Endothelial cell (in vitro differentiated cells): Measurements from ENCODE around the gene PAAF1. TPM values are rescaled to one million over a fixed set of nuclear protein-coding genes. Genes with fewer than 3 reads are reported as not detected.

Experiments used
- DNase-seq: peaks from one replicate; pipeline ENCODE4 v3.0.0; 2021; ENCODE audit warnings: low spot score
- H3K27ac Mint-ChIP-seq: one replicate; pipeline ENCODE4 v1.8.0; 2021; ENCODE audit warnings: mixed read lengths, inconsistent platforms; ENCODE audit not compliant: unreplicated experiment
- H3K27me3 Mint-ChIP-seq: one replicate; pipeline ENCODE4 v1.8.0; 2021; ENCODE audit warnings: mild to moderate bottlenecking, moderate library complexity, mixed read lengths, inconsistent platforms; ENCODE audit not compliant: unreplicated experiment
- H3K36me3 Mint-ChIP-seq: one replicate; pipeline ENCODE4 v1.8.0; 2021; ENCODE audit warnings: mild to moderate bottlenecking, low read depth, mixed read lengths, inconsistent platforms; ENCODE audit not compliant: unreplicated experiment
- H3K4me1 Mint-ChIP-seq: one replicate; pipeline ENCODE4 v1.8.0; 2021; ENCODE audit warnings: mild to moderate bottlenecking, mixed read lengths, inconsistent platforms; ENCODE audit not compliant: unreplicated experiment
- H3K4me3 Mint-ChIP-seq: one replicate; pipeline ENCODE4 v1.8.0; 2021; ENCODE audit warnings: mild to moderate bottlenecking, mixed read lengths, inconsistent platforms; ENCODE audit not compliant: unreplicated experiment
- H3K9me3 Mint-ChIP-seq: one replicate; pipeline ENCODE4 v1.8.0; 2021; ENCODE audit warnings: mixed read lengths, inconsistent platforms; ENCODE audit not compliant: unreplicated experiment
- total RNA-seq: library from RNA; stranded (reverse); fragmentation: NEBNext Ultra II Directional; extraction: Animal tissue kit (Norgen Biotek cat#: 25700); gene quantifications from one replicate; pipeline ENCODE4 v1.2.1, GENCODE V29; 2021; ENCODE audit not compliant: unreplicated experiment
- TF ChIP-seq, protein P1 (sequence below): fragments of 200-600 bp; sonication (generic); IDR thresholded peaks from one replicate; pipeline ENCODE4 v1.5.0; 2021; ENCODE audit warnings: antibody characterized with exemption; ENCODE audit not compliant: unreplicated experiment

Gene PAAF1
- total RNA-seq, 1 donor from 2014 or later, result 20.3 TPM

DNA sequence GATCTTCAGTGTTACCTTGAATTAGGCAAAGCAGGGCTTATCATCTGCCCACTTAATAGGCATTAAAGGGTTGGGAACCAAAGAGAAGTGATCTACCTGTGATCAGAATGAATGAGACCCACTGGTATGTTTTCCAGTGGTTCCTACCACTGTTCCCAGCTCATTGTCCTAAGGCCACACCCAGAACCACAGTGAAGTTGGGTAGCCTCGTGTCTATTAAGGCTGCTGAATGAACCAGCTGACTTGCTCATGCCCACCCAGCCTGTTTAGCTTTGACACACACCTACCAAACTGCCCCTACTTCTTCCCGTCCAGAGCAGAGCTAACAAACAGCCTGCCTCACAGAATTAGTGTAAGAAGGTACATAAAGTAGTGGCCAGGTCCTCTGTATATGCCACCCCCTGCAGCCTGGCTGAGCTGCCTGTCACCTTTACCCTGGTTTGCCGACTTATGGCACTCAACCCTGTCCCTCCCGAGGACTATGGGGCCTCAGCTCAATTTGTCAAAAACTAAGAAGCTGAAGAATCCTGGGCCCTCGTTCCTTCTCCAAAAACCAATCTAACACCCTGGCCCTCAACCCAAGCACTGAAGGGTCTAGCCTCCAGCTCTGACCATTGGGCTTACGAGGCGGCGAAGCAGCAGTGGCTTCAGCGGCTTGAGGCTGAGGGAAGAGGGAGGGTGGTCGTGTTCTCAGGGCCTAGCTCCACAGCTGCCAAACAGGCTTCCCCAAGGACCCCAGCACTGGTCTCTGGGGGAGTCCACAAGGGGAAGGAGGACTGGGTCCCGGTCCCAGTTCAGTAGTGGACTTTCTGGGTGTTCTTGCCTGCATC, 96.0 kb downstream of the PAAF1 start:
- H3K4me1 Mint-ChIP-seq, result no peaks in the 10 kb centered on the region
- DNase-seq, result no peak
- H3K36me3 Mint-ChIP-seq, result peaks cover 3% of the 10 kb centered on the region
- H3K27ac Mint-ChIP-seq, result no peak overlapping the region
- no peak overlapping the region for H3K4me3 Mint-ChIP-seq
- H3K27me3 Mint-ChIP-seq, result peaks cover 9% of the 10 kb centered on the region
- TF ChIP-seq, protein P1, sequence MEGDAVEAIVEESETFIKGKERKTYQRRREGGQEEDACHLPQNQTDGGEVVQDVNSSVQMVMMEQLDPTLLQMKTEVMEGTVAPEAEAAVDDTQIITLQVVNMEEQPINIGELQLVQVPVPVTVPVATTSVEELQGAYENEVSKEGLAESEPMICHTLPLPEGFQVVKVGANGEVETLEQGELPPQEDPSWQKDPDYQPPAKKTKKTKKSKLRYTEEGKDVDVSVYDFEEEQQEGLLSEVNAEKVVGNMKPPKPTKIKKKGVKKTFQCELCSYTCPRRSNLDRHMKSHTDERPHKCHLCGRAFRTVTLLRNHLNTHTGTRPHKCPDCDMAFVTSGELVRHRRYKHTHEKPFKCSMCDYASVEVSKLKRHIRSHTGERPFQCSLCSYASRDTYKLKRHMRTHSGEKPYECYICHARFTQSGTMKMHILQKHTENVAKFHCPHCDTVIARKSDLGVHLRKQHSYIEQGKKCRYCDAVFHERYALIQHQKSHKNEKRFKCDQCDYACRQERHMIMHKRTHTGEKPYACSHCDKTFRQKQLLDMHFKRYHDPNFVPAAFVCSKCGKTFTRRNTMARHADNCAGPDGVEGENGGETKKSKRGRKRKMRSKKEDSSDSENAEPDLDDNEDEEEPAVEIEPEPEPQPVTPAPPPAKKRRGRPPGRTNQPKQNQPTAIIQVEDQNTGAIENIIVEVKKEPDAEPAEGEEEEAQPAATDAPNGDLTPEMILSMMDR, result no peak
- H3K9me3 Mint-ChIP-seq, result no peaks in the 10 kb centered on the region

DNA sequence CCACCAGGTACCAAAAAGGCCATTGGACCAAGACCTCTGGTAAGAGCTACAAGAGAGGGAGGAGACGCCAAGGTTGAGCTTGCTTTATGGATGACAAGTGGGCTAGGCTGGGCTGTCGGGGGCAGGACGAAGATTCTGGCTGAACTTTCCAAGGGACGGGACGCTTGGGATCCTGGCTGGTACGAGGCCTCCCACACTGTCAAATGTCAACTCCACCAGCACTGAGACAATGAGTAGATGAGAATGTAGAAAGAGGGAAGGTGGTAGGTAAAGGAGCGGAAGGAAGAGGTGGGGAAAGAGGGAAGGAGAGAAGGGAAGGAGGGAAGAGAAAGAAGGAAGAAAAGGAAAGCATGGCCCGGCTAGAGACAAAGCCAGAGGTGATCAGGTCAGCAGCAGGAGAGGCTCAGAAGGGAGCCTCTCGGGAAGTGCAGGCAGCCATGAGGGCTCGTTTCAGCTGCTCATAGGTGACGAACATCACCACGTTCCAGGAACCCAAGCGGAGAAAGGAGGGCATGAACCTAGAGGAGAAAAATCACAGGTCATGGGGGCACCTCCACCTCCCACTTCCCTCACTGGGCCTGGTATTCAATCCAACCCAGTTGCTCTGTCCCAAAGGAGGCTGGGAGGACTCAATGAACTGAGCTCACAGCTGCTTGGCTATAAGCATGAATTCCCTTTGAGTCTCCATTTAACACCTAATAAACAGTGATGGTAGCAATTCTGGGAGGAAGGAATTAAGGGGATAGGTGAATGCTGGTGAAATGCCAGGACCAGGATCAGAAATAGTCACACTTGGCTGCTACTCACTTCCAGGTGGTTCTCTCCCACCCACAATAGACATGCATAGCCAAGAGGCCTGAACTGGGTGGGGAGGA, 98.0 kb downstream of the PAAF1 start:
- Mint-ChIP-seq H3K9me3 (no peaks in the 10 kb centered on the region), H3K4me1 (peaks cover 4% of the 10 kb centered on the region), H3K27me3 (peaks cover 10% of the 10 kb centered on the region), H3K36me3 (peaks cover 7% of the 10 kb centered on the region), H3K27ac (no peak overlapping the region), H3K4me3 (no peak overlapping the region)
- no peak for DNase-seq
- TF ChIP-seq, protein P1, result no peak

DNA sequence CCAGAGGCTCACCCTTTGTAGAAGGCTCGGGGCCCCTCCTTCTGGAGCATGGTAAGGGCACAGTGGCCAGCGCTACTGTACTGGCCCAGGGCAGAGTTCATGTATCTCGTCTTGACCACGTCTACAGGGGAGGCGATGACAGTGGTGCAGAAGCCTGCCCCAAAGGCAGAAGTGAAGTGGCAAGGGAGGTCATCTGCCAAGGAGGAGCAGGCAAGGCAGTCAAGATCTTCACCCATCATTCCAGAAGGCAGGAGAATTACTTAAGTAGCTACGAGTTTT, 98.6 kb downstream of the PAAF1 start:
- Mint-ChIP-seq H3K4me3 (no peak overlapping the region), H3K27ac (no peak overlapping the region), H3K36me3 (peaks cover 9% of the 10 kb centered on the region), H3K4me1 (peaks cover 10% of the 10 kb centered on the region), H3K9me3 (no peaks in the 10 kb centered on the region), H3K27me3 (peaks cover 10% of the 10 kb centered on the region)
- TF ChIP-seq, protein P1, result no peak
- no peak for DNase-seq

DNA sequence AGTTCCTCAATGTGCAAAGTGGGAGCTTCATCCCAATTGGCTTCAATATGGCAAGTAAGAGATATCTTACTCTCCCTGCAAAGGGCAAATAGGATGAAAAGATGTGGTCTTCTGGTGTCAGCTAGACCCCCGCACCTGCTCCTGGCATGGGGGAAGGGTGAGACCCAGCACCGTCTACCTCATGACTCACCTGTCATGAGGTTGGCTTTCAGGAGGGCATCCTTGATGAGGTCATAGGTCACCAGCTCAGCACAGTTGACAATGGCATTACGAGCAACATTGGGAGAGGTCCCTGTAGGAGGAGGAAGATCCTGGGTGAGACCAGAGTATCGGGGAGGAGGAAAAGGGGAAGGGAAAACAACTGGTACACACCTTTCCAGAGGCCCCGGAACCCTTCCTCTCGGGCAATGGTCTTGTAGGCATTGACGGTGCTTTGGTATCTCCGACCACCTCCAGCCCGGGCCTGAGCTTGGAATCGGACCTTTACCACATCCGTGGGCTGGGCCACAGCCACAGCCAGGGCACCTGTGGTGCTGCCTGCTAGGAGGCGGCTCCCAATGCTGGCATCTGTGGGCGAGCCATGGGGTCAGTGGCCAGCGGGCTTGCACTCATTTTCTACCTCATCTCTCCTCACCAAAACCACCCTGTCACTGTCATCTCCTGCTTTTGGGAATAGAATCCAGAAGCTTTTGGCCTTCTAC, 99.8 kb downstream of the PAAF1 start:
- Mint-ChIP-seq H3K4me1 (peaks cover 18% of the 10 kb centered on the region), H3K36me3 (peaks cover 12% of the 10 kb centered on the region), H3K27me3 (peaks cover 12% of the 10 kb centered on the region)

More for the DNA sequence above, 99.8 kb downstream of the PAAF1 start:
- Mint-ChIP-seq H3K9me3 (no peaks in the 10 kb centered on the region), H3K27ac (no peak overlapping the region), H3K4me3 (no peak overlapping the region)
- TF ChIP-seq, protein P1, result no peak
- no peak for DNase-seq
